ENCODE data around the gene CERS6. TPM values are rescaled to one million over a fixed set of nuclear protein-coding genes. Genes with fewer than 3 reads are reported as not detected.

The CERS6 gene
- total and polyA plus RNA-seq, 4 donors = 4.2 to 20.4 (median 10.1) TPM

DNA sequence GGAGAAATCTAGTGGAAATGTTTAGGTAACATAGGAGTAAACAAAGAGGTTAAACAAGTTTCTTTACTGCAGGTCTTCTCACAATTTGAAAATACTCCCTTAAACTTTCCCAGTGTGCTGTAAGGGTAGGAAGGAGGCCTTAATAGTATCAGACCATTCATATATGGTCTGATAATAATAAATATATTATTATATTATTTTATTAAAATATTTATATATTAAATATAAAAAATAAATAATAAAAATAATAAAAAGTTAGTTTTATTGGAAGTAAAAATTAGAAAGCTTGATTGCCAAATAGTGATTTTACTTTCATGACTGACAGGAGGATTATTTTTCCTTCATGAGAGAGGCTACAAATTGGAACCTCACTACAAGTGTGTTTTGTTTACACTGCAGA is 353.5 kb downstream of the CERS6 start:
- Histone ChIP-seq H3K36me3 (ENCODE audit: control insufficient read depth in 4 of 4, insufficient read depth in 3 of 4, low read depth in 1 of 4, low read length in 3 of 4) (no peaks in the 10 kb centered on the region), H3K27ac (ENCODE audit: low read depth in 1 of 2, low read length in 2 of 2) (no peak overlapping the region), H3K27me3 (ENCODE audit: control insufficient read depth in 4 of 4, insufficient read depth in 4 of 4, low read length in 3 of 4) (no peaks in the 10 kb centered on the region), H3K9ac (ENCODE audit: low read depth in 1 of 2, low read length in 2 of 2) (no peak overlapping the region), H3K4me1 (ENCODE audit: control insufficient read depth in 4 of 4, insufficient read depth in 4 of 4, low read length in 3 of 4) (peaks cover 0 to 2% (median 0%) of the 10 kb centered on the region in 4 donors), H3K9me3 (ENCODE audit: control insufficient read depth in 4 of 4, low read length in 3 of 4) (no peaks in the 10 kb centered on the region), H3K4me3 (ENCODE audit: low read depth in 1 of 3, low read length in 3 of 3) (no peak overlapping the region)
- no peak for DNase-seq (ENCODE audit: low spot score)
- TF ChIP-seq, protein P1, sequence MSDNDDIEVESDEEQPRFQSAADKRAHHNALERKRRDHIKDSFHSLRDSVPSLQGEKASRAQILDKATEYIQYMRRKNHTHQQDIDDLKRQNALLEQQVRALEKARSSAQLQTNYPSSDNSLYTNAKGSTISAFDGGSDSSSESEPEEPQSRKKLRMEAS (IDR thresholded peaks at IDR 0.05) = no peak
- TF ChIP-seq JUND (IDR thresholded peaks at IDR 0.05) (no peak), RAD21 (IDR thresholded peaks at IDR 0.05) (no peak), SP1 (IDR thresholded peaks at IDR 0.05) (no peak), YY1 (IDR thresholded peaks at IDR 0.05) (no peak), HNF4G (IDR thresholded peaks at IDR 0.05) (no peak), FOXA1 (IDR thresholded peaks at IDR 0.05) (no peak), HNF4A (conservative IDR thresholded peaks at IDR 0.05) (no peak), RXRA (IDR thresholded peaks at IDR 0.05) (no peak), FOXA2 (IDR thresholded peaks at IDR 0.05) (no peak), NR2F2 (IDR thresholded peaks at IDR 0.05) (no peak), TAF1 (conservative IDR thresholded peaks at IDR 0.05) (no peak), EGR1 (IDR thresholded peaks at IDR 0.05; ENCODE audit: low read depth in 2 of 2) (no peak), GABPA (IDR thresholded peaks at IDR 0.05 in 1 of 2, conservative IDR thresholded peaks at IDR 0.05 in 1 of 2) (no peak)
- TF ChIP-seq, protein P2, sequence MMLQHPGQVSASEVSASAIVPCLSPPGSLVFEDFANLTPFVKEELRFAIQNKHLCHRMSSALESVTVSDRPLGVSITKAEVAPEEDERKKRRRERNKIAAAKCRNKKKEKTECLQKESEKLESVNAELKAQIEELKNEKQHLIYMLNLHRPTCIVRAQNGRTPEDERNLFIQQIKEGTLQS (IDR thresholded peaks at IDR 0.05) = no peak
- TF ChIP-seq, protein P3, sequence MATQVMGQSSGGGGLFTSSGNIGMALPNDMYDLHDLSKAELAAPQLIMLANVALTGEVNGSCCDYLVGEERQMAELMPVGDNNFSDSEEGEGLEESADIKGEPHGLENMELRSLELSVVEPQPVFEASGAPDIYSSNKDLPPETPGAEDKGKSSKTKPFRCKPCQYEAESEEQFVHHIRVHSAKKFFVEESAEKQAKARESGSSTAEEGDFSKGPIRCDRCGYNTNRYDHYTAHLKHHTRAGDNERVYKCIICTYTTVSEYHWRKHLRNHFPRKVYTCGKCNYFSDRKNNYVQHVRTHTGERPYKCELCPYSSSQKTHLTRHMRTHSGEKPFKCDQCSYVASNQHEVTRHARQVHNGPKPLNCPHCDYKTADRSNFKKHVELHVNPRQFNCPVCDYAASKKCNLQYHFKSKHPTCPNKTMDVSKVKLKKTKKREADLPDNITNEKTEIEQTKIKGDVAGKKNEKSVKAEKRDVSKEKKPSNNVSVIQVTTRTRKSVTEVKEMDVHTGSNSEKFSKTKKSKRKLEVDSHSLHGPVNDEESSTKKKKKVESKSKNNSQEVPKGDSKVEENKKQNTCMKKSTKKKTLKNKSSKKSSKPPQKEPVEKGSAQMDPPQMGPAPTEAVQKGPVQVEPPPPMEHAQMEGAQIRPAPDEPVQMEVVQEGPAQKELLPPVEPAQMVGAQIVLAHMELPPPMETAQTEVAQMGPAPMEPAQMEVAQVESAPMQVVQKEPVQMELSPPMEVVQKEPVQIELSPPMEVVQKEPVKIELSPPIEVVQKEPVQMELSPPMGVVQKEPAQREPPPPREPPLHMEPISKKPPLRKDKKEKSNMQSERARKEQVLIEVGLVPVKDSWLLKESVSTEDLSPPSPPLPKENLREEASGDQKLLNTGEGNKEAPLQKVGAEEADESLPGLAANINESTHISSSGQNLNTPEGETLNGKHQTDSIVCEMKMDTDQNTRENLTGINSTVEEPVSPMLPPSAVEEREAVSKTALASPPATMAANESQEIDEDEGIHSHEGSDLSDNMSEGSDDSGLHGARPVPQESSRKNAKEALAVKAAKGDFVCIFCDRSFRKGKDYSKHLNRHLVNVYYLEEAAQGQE (IDR thresholded peaks at IDR 0.05) = no peak
- TF ChIP-seq, protein P4, sequence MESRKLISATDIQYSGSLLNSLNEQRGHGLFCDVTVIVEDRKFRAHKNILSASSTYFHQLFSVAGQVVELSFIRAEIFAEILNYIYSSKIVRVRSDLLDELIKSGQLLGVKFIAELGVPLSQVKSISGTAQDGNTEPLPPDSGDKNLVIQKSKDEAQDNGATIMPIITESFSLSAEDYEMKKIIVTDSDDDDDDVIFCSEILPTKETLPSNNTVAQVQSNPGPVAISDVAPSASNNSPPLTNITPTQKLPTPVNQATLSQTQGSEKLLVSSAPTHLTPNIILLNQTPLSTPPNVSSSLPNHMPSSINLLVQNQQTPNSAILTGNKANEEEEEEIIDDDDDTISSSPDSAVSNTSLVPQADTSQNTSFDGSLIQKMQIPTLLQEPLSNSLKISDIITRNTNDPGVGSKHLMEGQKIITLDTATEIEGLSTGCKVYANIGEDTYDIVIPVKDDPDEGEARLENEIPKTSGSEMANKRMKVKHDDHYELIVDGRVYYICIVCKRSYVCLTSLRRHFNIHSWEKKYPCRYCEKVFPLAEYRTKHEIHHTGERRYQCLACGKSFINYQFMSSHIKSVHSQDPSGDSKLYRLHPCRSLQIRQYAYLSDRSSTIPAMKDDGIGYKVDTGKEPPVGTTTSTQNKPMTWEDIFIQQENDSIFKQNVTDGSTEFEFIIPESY (IDR thresholded peaks at IDR 0.05) = no peak
- TF ChIP-seq, protein P5, sequence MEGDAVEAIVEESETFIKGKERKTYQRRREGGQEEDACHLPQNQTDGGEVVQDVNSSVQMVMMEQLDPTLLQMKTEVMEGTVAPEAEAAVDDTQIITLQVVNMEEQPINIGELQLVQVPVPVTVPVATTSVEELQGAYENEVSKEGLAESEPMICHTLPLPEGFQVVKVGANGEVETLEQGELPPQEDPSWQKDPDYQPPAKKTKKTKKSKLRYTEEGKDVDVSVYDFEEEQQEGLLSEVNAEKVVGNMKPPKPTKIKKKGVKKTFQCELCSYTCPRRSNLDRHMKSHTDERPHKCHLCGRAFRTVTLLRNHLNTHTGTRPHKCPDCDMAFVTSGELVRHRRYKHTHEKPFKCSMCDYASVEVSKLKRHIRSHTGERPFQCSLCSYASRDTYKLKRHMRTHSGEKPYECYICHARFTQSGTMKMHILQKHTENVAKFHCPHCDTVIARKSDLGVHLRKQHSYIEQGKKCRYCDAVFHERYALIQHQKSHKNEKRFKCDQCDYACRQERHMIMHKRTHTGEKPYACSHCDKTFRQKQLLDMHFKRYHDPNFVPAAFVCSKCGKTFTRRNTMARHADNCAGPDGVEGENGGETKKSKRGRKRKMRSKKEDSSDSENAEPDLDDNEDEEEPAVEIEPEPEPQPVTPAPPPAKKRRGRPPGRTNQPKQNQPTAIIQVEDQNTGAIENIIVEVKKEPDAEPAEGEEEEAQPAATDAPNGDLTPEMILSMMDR (IDR thresholded peaks at IDR 0.05; ENCODE audit: low read depth, low read length, missing input control) = no peak

Measured in liver (tissue), 9 donors.